ENCODE results near the gene MBD3.
"Not testable (repeated sequence)": the region's sequence is repeated elsewhere in the genome, so short reads cannot be mapped to it uniquely, and the experiment has no call there.

Gene MBD3

GRCh38 chr19:1592755-1593500, at the start of gene MBD3:
TSS of gene MBD3 (minus strand) at chr19:1592865. CDS start at chr19:1592631, 234 bp downstream.
- peak; percentile 81 for DNase-seq

GRCh38 chr19:1640893-1641448, 48.3 kb upstream of the MBD3 start:
- DNase-seq: not testable (repeated sequence)

- DNase-seq: no peak
Observed at GRCh38 chr19:1636325-1637236, 43.9 kb upstream of the MBD3 start.

- DNase-seq: no peak
Observed at GRCh38 chr19:1634938-1635243, 42.2 kb upstream of the MBD3 start.

GRCh38 chr19:1634242-1634937, 41.7 kb upstream of the MBD3 start:
- no peak for DNase-seq

GRCh38 chr19:1633269-1633826, 40.7 kb upstream of the MBD3 start:
- no peak for DNase-seq

GRCh38 chr19:1632462-1633268, 40.0 kb upstream of the MBD3 start:
- no peak for DNase-seq

GRCh38 chr19:1631557-1632100, 39.0 kb upstream of the MBD3 start:
- DNase-seq: no peak

- no peak for DNase-seq
Observed at GRCh38 chr19:1630811-1631210, 38.1 kb upstream of the MBD3 start.

GRCh38 chr19:1630012-1630411, 37.3 kb upstream of the MBD3 start:
- DNase-seq: no peak

GRCh38 chr19:1629256-1629808, 36.7 kb upstream of the MBD3 start:
- no peak for DNase-seq

- DNase-seq: no peak
Observed at GRCh38 chr19:1627194-1627593, 34.5 kb upstream of the MBD3 start.

GRCh38 chr19:1626417-1627010, 33.8 kb upstream of the MBD3 start:
- no peak for DNase-seq

- peak; percentile 25 for DNase-seq
Observed at GRCh38 chr19:1624458-1624857, 31.8 kb upstream of the MBD3 start.

GRCh38 chr19:1622541-1622940, 29.9 kb upstream of the MBD3 start:
- DNase-seq: no peak

- no peak for DNase-seq
Observed at GRCh38 chr19:1622007-1622406, 29.3 kb upstream of the MBD3 start.

GRCh38 chr19:1621574-1621973, 28.9 kb upstream of the MBD3 start:
- DNase-seq: no peak

GRCh38 chr19:1621021-1621420, 28.4 kb upstream of the MBD3 start:
- DNase-seq: no peak

- no peak for DNase-seq
Observed at GRCh38 chr19:1620502-1620901, 27.8 kb upstream of the MBD3 start.

GRCh38 chr19:1619703-1620102, 27.0 kb upstream of the MBD3 start:
- DNase-seq: no peak

GRCh38 chr19:1619094-1619439, 26.4 kb upstream of the MBD3 start:
- DNase-seq: no peak
